Measurements from ENCODE around the gene UTF1.

DNA sequence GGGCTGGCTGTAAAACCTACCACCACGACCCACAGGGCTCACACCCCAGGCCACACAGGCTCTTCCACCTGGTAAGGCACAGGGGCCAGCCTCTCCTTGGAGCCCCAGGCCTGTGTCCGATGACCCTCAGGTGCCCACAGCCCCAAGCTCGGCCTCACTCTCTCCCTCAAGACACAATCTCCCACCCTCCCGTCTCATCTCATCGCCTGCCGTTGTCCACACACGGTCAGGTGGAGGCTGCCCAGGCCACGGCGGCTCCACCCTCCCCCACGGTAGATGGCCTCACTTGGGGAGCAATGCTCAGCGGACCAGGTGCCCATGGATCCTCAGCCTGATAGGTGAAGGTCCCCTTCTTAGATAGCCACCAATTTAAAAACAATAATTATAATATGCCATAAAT, 8.7 kb upstream of the UTF1 start:
- no peak for TF ChIP-seq POLR2A (IDR thresholded peaks at IDR 0.05)
- TF ChIP-seq, protein P1, sequence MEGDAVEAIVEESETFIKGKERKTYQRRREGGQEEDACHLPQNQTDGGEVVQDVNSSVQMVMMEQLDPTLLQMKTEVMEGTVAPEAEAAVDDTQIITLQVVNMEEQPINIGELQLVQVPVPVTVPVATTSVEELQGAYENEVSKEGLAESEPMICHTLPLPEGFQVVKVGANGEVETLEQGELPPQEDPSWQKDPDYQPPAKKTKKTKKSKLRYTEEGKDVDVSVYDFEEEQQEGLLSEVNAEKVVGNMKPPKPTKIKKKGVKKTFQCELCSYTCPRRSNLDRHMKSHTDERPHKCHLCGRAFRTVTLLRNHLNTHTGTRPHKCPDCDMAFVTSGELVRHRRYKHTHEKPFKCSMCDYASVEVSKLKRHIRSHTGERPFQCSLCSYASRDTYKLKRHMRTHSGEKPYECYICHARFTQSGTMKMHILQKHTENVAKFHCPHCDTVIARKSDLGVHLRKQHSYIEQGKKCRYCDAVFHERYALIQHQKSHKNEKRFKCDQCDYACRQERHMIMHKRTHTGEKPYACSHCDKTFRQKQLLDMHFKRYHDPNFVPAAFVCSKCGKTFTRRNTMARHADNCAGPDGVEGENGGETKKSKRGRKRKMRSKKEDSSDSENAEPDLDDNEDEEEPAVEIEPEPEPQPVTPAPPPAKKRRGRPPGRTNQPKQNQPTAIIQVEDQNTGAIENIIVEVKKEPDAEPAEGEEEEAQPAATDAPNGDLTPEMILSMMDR (IDR thresholded peaks at IDR 0.05): no peak

All from esophagus squamous epithelium (tissue), 4 donors.